ENCODE results near the gene HDAC4.

Gene HDAC4

GRCh38 chr2:239399433-239399920 lies 1.3 kb downstream of the HDAC4 start:
- Histone ChIP-seq H3K27me3 (ENCODE audit: control insufficient read depth in 5 of 5, insufficient read depth in 4 of 5, low read length in 5 of 5) (no peaks in the 10 kb centered on the region), H3K4me3 (ENCODE audit: low read depth in 1 of 5, low read length in 5 of 5) (peak overlapping the region; percentile 42 to 75 (median 63)), H3K4me1 (ENCODE audit: control insufficient read depth in 5 of 5, insufficient read depth in 5 of 5, low read length in 5 of 5) (peaks cover 0 to 27% (median 25%) of the 10 kb centered on the region in 5 donors), H3K9me3 (ENCODE audit: control insufficient read depth in 5 of 5, low read length in 5 of 5) (no peaks in the 10 kb centered on the region), H3K36me3 (ENCODE audit: control insufficient read depth in 5 of 5, insufficient read depth in 5 of 5, low read length in 5 of 5) (no peaks in the 10 kb centered on the region), H3K27ac (ENCODE audit: low read depth, low read length) (peak overlapping the region; percentile 61), H3K9ac (ENCODE audit: low read length in 5 of 5) (peak overlapping the region; percentile 35 to 77 (median 69))

GRCh38 chr2:239398521-239398921 lies 2.3 kb downstream of the HDAC4 start:
- H3K4me1 ChIP-seq (ENCODE audit: control insufficient read depth in 5 of 5, insufficient read depth in 5 of 5, low read length in 5 of 5), result peaks cover 0 to 35% (median 32%) of the 10 kb centered on the region in 5 donors
- no peaks in the 10 kb centered on the region for H3K9me3 ChIP-seq (ENCODE audit: control insufficient read depth in 5 of 5, low read length in 5 of 5)
- peak overlapping the region; percentile 61 for H3K27ac ChIP-seq (ENCODE audit: low read depth, low read length)
- no peaks in the 10 kb centered on the region for H3K27me3 ChIP-seq (ENCODE audit: control insufficient read depth in 5 of 5, insufficient read depth in 4 of 5, low read length in 5 of 5)
- no peaks in the 10 kb centered on the region for H3K36me3 ChIP-seq (ENCODE audit: control insufficient read depth in 5 of 5, insufficient read depth in 5 of 5, low read length in 5 of 5)
- no peak overlapping the region for H3K4me3 ChIP-seq (ENCODE audit: low read depth in 1 of 5, low read length in 5 of 5)
- H3K9ac ChIP-seq (ENCODE audit: low read length in 5 of 5), result peak overlapping the region in 1 of 5 donors; percentile 23

GRCh38 chr2:239397931-239398471 lies 2.8 kb downstream of the HDAC4 start:
- Histone ChIP-seq H3K27ac (ENCODE audit: low read depth, low read length) (no peak overlapping the region), H3K9me3 (ENCODE audit: control insufficient read depth in 5 of 5, low read length in 5 of 5) (no peaks in the 10 kb centered on the region), H3K9ac (ENCODE audit: low read length in 5 of 5) (no peak overlapping the region), H3K4me3 (ENCODE audit: low read depth in 1 of 5, low read length in 5 of 5) (no peak overlapping the region), H3K4me1 (ENCODE audit: control insufficient read depth in 5 of 5, insufficient read depth in 5 of 5, low read length in 5 of 5) (peaks cover 2 to 40% (median 37%) of the 10 kb centered on the region in 5 donors), H3K27me3 (ENCODE audit: control insufficient read depth in 5 of 5, insufficient read depth in 4 of 5, low read length in 5 of 5) (no peaks in the 10 kb centered on the region), H3K36me3 (ENCODE audit: control insufficient read depth in 5 of 5, insufficient read depth in 5 of 5, low read length in 5 of 5) (no peaks in the 10 kb centered on the region)

- Histone ChIP-seq H3K9ac (ENCODE audit: low read length in 5 of 5) (no peak overlapping the region), H3K9me3 (ENCODE audit: control insufficient read depth in 5 of 5, low read length in 5 of 5) (no peaks in the 10 kb centered on the region), H3K27ac (ENCODE audit: low read depth, low read length) (no peak overlapping the region), H3K27me3 (ENCODE audit: control insufficient read depth in 5 of 5, insufficient read depth in 4 of 5, low read length in 5 of 5) (no peaks in the 10 kb centered on the region), H3K4me1 (ENCODE audit: control insufficient read depth in 5 of 5, insufficient read depth in 5 of 5, low read length in 5 of 5) (peaks cover 3 to 38% (median 35%) of the 10 kb centered on the region in 5 donors), H3K4me3 (ENCODE audit: low read depth in 1 of 5, low read length in 5 of 5) (no peak overlapping the region), H3K36me3 (ENCODE audit: control insufficient read depth in 5 of 5, insufficient read depth in 5 of 5, low read length in 5 of 5) (no peaks in the 10 kb centered on the region)
These were observed 3.7 kb downstream of the HDAC4 start for GRCh38 chr2:239396881-239397681.

- H3K27me3 ChIP-seq (ENCODE audit: control insufficient read depth in 5 of 5, insufficient read depth in 4 of 5, low read length in 5 of 5), result no peaks in the 10 kb centered on the region
- H3K4me3 ChIP-seq (ENCODE audit: low read depth in 1 of 5, low read length in 5 of 5), result no peak overlapping the region
- H3K9ac ChIP-seq (ENCODE audit: low read length in 5 of 5), result no peak overlapping the region
- no peak overlapping the region for H3K27ac ChIP-seq (ENCODE audit: low read depth, low read length)
- peaks cover 0 to 6% (median 3%) of the 10 kb centered on the region in 5 donors for H3K36me3 ChIP-seq (ENCODE audit: control insufficient read depth in 5 of 5, insufficient read depth in 5 of 5, low read length in 5 of 5)
- H3K4me1 ChIP-seq (ENCODE audit: control insufficient read depth in 5 of 5, insufficient read depth in 5 of 5, low read length in 5 of 5), result peaks cover 3 to 33% (median 31%) of the 10 kb centered on the region in 5 donors
- no peaks in the 10 kb centered on the region for H3K9me3 ChIP-seq (ENCODE audit: control insufficient read depth in 5 of 5, low read length in 5 of 5)
These were observed 5.3 kb downstream of the HDAC4 start for GRCh38 chr2:239395524-239395923.

- H3K27me3 ChIP-seq (ENCODE audit: control insufficient read depth in 5 of 5, insufficient read depth in 4 of 5, low read length in 5 of 5), result no peaks in the 10 kb centered on the region
- no peaks in the 10 kb centered on the region for H3K9me3 ChIP-seq (ENCODE audit: control insufficient read depth in 5 of 5, low read length in 5 of 5)
- H3K36me3 ChIP-seq (ENCODE audit: control insufficient read depth in 5 of 5, insufficient read depth in 5 of 5, low read length in 5 of 5), result peaks cover 0 to 6% (median 3%) of the 10 kb centered on the region in 5 donors
- peaks cover 3 to 33% (median 31%) of the 10 kb centered on the region in 5 donors for H3K4me1 ChIP-seq (ENCODE audit: control insufficient read depth in 5 of 5, insufficient read depth in 5 of 5, low read length in 5 of 5)
- H3K27ac ChIP-seq (ENCODE audit: low read depth, low read length), result no peak overlapping the region
- H3K9ac ChIP-seq (ENCODE audit: low read length in 5 of 5), result no peak overlapping the region
- no peak overlapping the region for H3K4me3 ChIP-seq (ENCODE audit: low read depth in 1 of 5, low read length in 5 of 5)
These were observed 5.8 kb downstream of the HDAC4 start for GRCh38 chr2:239394978-239395377.

- Histone ChIP-seq H3K4me1 (ENCODE audit: control insufficient read depth in 5 of 5, insufficient read depth in 5 of 5, low read length in 5 of 5) (peaks cover 3 to 28% (median 27%) of the 10 kb centered on the region in 5 donors), H3K9me3 (ENCODE audit: control insufficient read depth in 5 of 5, low read length in 5 of 5) (no peaks in the 10 kb centered on the region), H3K27me3 (ENCODE audit: control insufficient read depth in 5 of 5, insufficient read depth in 4 of 5, low read length in 5 of 5) (no peaks in the 10 kb centered on the region), H3K9ac (ENCODE audit: low read length in 5 of 5) (no peak overlapping the region), H3K4me3 (ENCODE audit: low read depth in 1 of 5, low read length in 5 of 5) (no peak overlapping the region), H3K27ac (ENCODE audit: low read depth, low read length) (no peak overlapping the region), H3K36me3 (ENCODE audit: control insufficient read depth in 5 of 5, insufficient read depth in 5 of 5, low read length in 5 of 5) (peaks cover 0 to 6% (median 3%) of the 10 kb centered on the region in 5 donors)
These were observed 6.4 kb downstream of the HDAC4 start for GRCh38 chr2:239394346-239394945.

- no peak overlapping the region for H3K9ac ChIP-seq (ENCODE audit: low read length in 5 of 5)
- no peak overlapping the region for H3K27ac ChIP-seq (ENCODE audit: low read depth, low read length)
- peaks cover 3 to 24% (median 22%) of the 10 kb centered on the region in 5 donors for H3K4me1 ChIP-seq (ENCODE audit: control insufficient read depth in 5 of 5, insufficient read depth in 5 of 5, low read length in 5 of 5)
- H3K9me3 ChIP-seq (ENCODE audit: control insufficient read depth in 5 of 5, low read length in 5 of 5), result no peaks in the 10 kb centered on the region
- H3K36me3 ChIP-seq (ENCODE audit: control insufficient read depth in 5 of 5, insufficient read depth in 5 of 5, low read length in 5 of 5), result peaks cover 0 to 6% (median 3%) of the 10 kb centered on the region in 5 donors
- no peaks in the 10 kb centered on the region for H3K27me3 ChIP-seq (ENCODE audit: control insufficient read depth in 5 of 5, insufficient read depth in 4 of 5, low read length in 5 of 5)
- no peak overlapping the region for H3K4me3 ChIP-seq (ENCODE audit: low read depth in 1 of 5, low read length in 5 of 5)
These were observed 6.9 kb downstream of the HDAC4 start for GRCh38 chr2:239393941-239394340.

GRCh38 chr2:239393388-239393940 lies 7.4 kb downstream of the HDAC4 start:
- Histone ChIP-seq H3K4me3 (ENCODE audit: low read depth in 1 of 5, low read length in 5 of 5) (no peak overlapping the region), H3K27ac (ENCODE audit: low read depth, low read length) (no peak overlapping the region), H3K9ac (ENCODE audit: low read length in 5 of 5) (peak overlapping the region in 1 of 5 donors; percentile 13)

More at GRCh38 chr2:239393388-239393940, 7.4 kb downstream of the HDAC4 start:
- Histone ChIP-seq H3K9me3 (ENCODE audit: control insufficient read depth in 5 of 5, low read length in 5 of 5) (no peaks in the 10 kb centered on the region), H3K36me3 (ENCODE audit: control insufficient read depth in 5 of 5, insufficient read depth in 5 of 5, low read length in 5 of 5) (peaks cover 0 to 7% (median 3%) of the 10 kb centered on the region in 5 donors), H3K4me1 (ENCODE audit: control insufficient read depth in 5 of 5, insufficient read depth in 5 of 5, low read length in 5 of 5) (peaks cover 3 to 19% (median 17%) of the 10 kb centered on the region in 5 donors), H3K27me3 (ENCODE audit: control insufficient read depth in 5 of 5, insufficient read depth in 4 of 5, low read length in 5 of 5) (no peaks in the 10 kb centered on the region)
